H9 (cell line): ENCODE results near the gene PIEZO2. TPM values are rescaled to one million over a fixed set of nuclear protein-coding genes. Genes with fewer than 3 reads are reported as not detected.

Experiments
- DNase-seq: peaks from one replicate; pipeline ENCODE4 v3.0.0-alpha.2; 2017
- H2AFZ ChIP-seq: one replicate; pipeline ENCODE4 v1.6.1; 2013; ENCODE audit warnings: mild to moderate bottlenecking, low read length, control low read depth, moderate library complexity
- H2AK5ac ChIP-seq: 2 replicates; pipeline ENCODE4 v1.6.1; 2013; ENCODE audit warnings: low read length, control low read depth, mixed read lengths; ENCODE audit not compliant: insufficient read length
- H2BK120ac ChIP-seq: one replicate; pipeline ENCODE4 v1.6.1; 2013; ENCODE audit warnings: low read depth, mild to moderate bottlenecking, low read length, control low read depth, inconsistent platforms; ENCODE audit not compliant: poor library complexity, severe bottlenecking
- H2BK12ac ChIP-seq: 2 replicates; pipeline ENCODE4 v1.6.1; 2013; ENCODE audit warnings: low read length, control low read depth, mixed read lengths, low read depth; ENCODE audit not compliant: insufficient read length
- H2BK15ac ChIP-seq: 2 replicates; pipeline ENCODE4 v1.6.1; 2013; ENCODE audit warnings: low read depth, low read length, control low read depth
- H2BK20ac ChIP-seq: one replicate; pipeline ENCODE4 v1.6.1; 2013; ENCODE audit warnings: low read depth, mild to moderate bottlenecking, low read length, control low read depth, inconsistent platforms; ENCODE audit not compliant: poor library complexity, severe bottlenecking
- H2BK5ac ChIP-seq: 2 replicates; pipeline ENCODE4 v1.6.1; 2013; ENCODE audit warnings: low read length, control low read depth, mixed read lengths; ENCODE audit not compliant: insufficient read length
- H3K14ac ChIP-seq: 2 replicates; pipeline ENCODE4 v1.6.1; 2013; ENCODE audit warnings: low read length, control low read depth; ENCODE audit not compliant: insufficient read depth
- H3K18ac ChIP-seq: 2 replicates; pipeline ENCODE4 v1.6.1; 2013; ENCODE audit warnings: low read depth, mild to moderate bottlenecking, mixed read lengths, low read length, control low read depth; ENCODE audit not compliant: insufficient read length
- H3K23ac ChIP-seq: 2 replicates; pipeline ENCODE4 v1.6.1; 2013; ENCODE audit warnings: low read length, control low read depth, mixed read lengths, low read depth; ENCODE audit not compliant: insufficient read length
- H3K23me2 ChIP-seq: 2 replicates; pipeline ENCODE4 v1.6.1; 2013; ENCODE audit warnings: low read depth, mild to moderate bottlenecking, mixed read lengths, low read length, control low read depth; ENCODE audit not compliant: insufficient read length, poor library complexity, severe bottlenecking
- H3K27ac ChIP-seq: 2 replicates; pipeline ENCODE4 v1.5.1; 2013; ENCODE audit warnings: low read length, control low read depth, mixed read lengths, low read depth; ENCODE audit not compliant: insufficient read length
- H3K27me3 ChIP-seq: 2 replicates; pipeline ENCODE4 v1.6.1; 2013; ENCODE audit warnings: low read length, control low read depth, inconsistent platforms; ENCODE audit not compliant: insufficient read depth
- H3K4ac ChIP-seq: 2 replicates; pipeline ENCODE4 v1.6.1; 2013; ENCODE audit warnings: low read depth, mild to moderate bottlenecking, control low read depth, inconsistent platforms, low read length, moderate library complexity
- H3K4me1 ChIP-seq: 2 replicates; pipeline ENCODE4 v1.6.1; 2013; ENCODE audit warnings: low read length, control low read depth, inconsistent platforms; ENCODE audit not compliant: insufficient read depth
- H3K4me2 ChIP-seq: 2 replicates; pipeline ENCODE4 v1.6.1; 2013; ENCODE audit warnings: low read length, control low read depth, mixed read lengths; ENCODE audit not compliant: insufficient read length, insufficient read depth
- H3K56ac ChIP-seq: 2 replicates; pipeline ENCODE4 v1.6.1; 2013; ENCODE audit warnings: low read depth, mild to moderate bottlenecking, mixed read lengths, low read length, control low read depth; ENCODE audit not compliant: insufficient read length
- H3K79me1 ChIP-seq: 2 replicates; pipeline ENCODE4 v1.6.1; 2013; ENCODE audit warnings: low read depth, mild to moderate bottlenecking, moderate library complexity, low read length, control low read depth, inconsistent platforms; ENCODE audit not compliant: insufficient read depth, poor library complexity, severe bottlenecking
- H3K79me2 ChIP-seq: 2 replicates; pipeline ENCODE4 v1.6.1; 2013; ENCODE audit warnings: low read length, control low read depth, inconsistent platforms; ENCODE audit not compliant: insufficient read depth
- H3K9ac ChIP-seq: 2 replicates; pipeline ENCODE4 v1.6.1; 2013; ENCODE audit warnings: low read length, control low read depth, mixed read lengths; ENCODE audit not compliant: insufficient read length; ENCODE audit errors: extremely low read depth
- H3K9me3 ChIP-seq: one replicate; pipeline ENCODE4 v1.6.1; 2013; ENCODE audit warnings: low read depth, low read length, inconsistent platforms; ENCODE audit not compliant: control insufficient read depth
- H3T11ph ChIP-seq: one replicate; pipeline ENCODE4 v1.6.1; 2013; ENCODE audit warnings: mild to moderate bottlenecking, low read length, control low read depth, inconsistent platforms
- H4K20me1 ChIP-seq: one replicate; pipeline ENCODE4 v1.6.1; 2013; ENCODE audit not compliant: control insufficient read depth, insufficient read length, insufficient read depth
- H4K5ac ChIP-seq: 2 replicates; pipeline ENCODE4 v1.6.1; 2013; ENCODE audit warnings: low read depth, mild to moderate bottlenecking, mixed read lengths, low read length, control low read depth; ENCODE audit not compliant: insufficient read length
- H4K8ac ChIP-seq: replicated peaks from 2 replicates; pipeline ENCODE4 v1.6.1; 2013; ENCODE audit warnings: low read length, control low read depth, mixed read lengths, low read depth; ENCODE audit not compliant: insufficient read length
- H4K91ac ChIP-seq: 2 replicates; pipeline ENCODE4 v1.6.1; 2013; ENCODE audit warnings: low read depth, mild to moderate bottlenecking, moderate library complexity, mixed read lengths, low read length, control low read depth; ENCODE audit not compliant: insufficient read length
- H3K27ac Mint-ChIP-seq, 3 experiments: 2 replicates in 2 of 3; 3 replicates in 1 of 3; pipeline ENCODE4 v1.8.0; 2020 to 2021; ENCODE audit warnings: mixed read lengths in 3 of 3, mild to moderate bottlenecking in 1 of 3, moderate library complexity in 1 of 3
- H3K27me3 Mint-ChIP-seq: 2 replicates; pipeline ENCODE4 v1.8.0; 2021; ENCODE audit warnings: low read depth, mild to moderate bottlenecking, moderate library complexity, mixed read lengths
- H3K36me3 Mint-ChIP-seq, 3 experiments: 2 replicates in 2 of 3; 3 replicates in 1 of 3; pipeline ENCODE4 v1.8.0; 2020 to 2021; ENCODE audit warnings: low read depth in 3 of 3, mixed read lengths in 3 of 3; ENCODE audit not compliant: insufficient read depth in 1 of 3
- H3K4me1 Mint-ChIP-seq, 2 experiments: 2 replicates each; pipeline ENCODE4 v1.8.0; 2020; ENCODE audit warnings: mixed read lengths in 2 of 2
- H3K4me3 Mint-ChIP-seq, 2 experiments: 2 replicates in 1 of 2; 3 replicates in 1 of 2; pipeline ENCODE4 v1.8.0; 2020 to 2021; ENCODE audit warnings: mild to moderate bottlenecking in 2 of 2, mixed read lengths in 2 of 2, moderate library complexity in 1 of 2
- H3K9me3 Mint-ChIP-seq, 2 experiments: 2 replicates in 1 of 2; 3 replicates in 1 of 2; pipeline ENCODE4 v1.8.0; 2020; ENCODE audit warnings: mild to moderate bottlenecking in 2 of 2, mixed read lengths in 2 of 2, moderate library complexity in 1 of 2
- total RNA-seq: library from RNA; stranded (reverse); gene quantifications from 2 replicates; pipeline ENCODE4 v1.2.1, GENCODE V29; 2021
- TF ChIP-seq, protein P1 (sequence below): fragments of 200-600 bp; sonication (generic); conservative IDR thresholded peaks from 3 replicates; pipeline ENCODE4 v1.8.0; 2021; ENCODE audit warnings: antibody characterized with exemption, mild to moderate bottlenecking

Gene PIEZO2
- total RNA-seq, 1 experiment from 2014 or later: 3.9 TPM

DNA sequence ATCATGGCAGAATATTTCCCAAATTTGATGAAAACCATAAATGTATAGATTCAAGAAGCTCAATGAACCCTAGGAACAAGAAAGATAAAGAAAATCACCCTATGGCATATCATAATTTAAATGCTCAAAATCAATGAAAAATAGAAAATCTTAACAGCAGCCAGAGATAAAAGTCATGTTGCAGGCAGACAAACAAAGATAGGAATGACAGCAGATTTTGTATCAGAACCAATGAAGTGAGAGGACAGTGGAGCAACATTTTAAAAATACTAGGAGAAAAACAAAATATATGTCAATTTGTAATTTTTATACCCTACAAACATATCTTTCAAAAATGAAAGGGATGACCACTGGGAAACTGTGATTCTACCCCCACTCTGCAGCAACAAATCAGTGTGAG is 203.3 kb downstream of the PIEZO2 start:
- Histone ChIP-seq H3K23me2 (no peaks in the 10 kb centered on the region), H3K79me2 (no peaks in the 10 kb centered on the region), H3K23ac (no peak overlapping the region), H3K9me3 (peaks cover 6% of the 10 kb centered on the region), H2BK15ac (no peak overlapping the region), H4K5ac (no peak overlapping the region), H4K20me1 (no peaks in the 10 kb centered on the region), H3K14ac (no peak overlapping the region), H2BK5ac (no peak overlapping the region), H4K8ac (no peak overlapping the region), H3K4ac (no peak overlapping the region), H3K4me1 (no peaks in the 10 kb centered on the region), H3T11ph (no peak overlapping the region), H2BK20ac (no peak overlapping the region), H2AK5ac (no peak overlapping the region), H3K18ac (no peak overlapping the region), H3K4me2 (no peak overlapping the region), H3K56ac (no peak overlapping the region), H2AFZ (no peak overlapping the region), H2BK120ac (no peak overlapping the region), H3K79me1 (no peaks in the 10 kb centered on the region), H3K27ac (no peak overlapping the region), H2BK12ac (no peak overlapping the region), H3K27me3 (no peaks in the 10 kb centered on the region), H3K9ac (no peak overlapping the region), H4K91ac (no peak overlapping the region)
- no peak for DNase-seq
- Mint-ChIP-seq H3K27ac (no peak overlapping the region), H3K27me3 (no peaks in the 10 kb centered on the region), H3K4me3 (no peak overlapping the region), H3K36me3 (peaks cover 30 to 45% (median 37%) of the 10 kb centered on the region in 3 experiments), H3K9me3 (peaks cover 43 to 45% of the 10 kb centered on the region in 2 experiments), H3K4me1 (peaks cover 3 to 4% of the 10 kb centered on the region in 2 experiments; a peak in 1 of 4 replicates)
- TF ChIP-seq, protein P1, sequence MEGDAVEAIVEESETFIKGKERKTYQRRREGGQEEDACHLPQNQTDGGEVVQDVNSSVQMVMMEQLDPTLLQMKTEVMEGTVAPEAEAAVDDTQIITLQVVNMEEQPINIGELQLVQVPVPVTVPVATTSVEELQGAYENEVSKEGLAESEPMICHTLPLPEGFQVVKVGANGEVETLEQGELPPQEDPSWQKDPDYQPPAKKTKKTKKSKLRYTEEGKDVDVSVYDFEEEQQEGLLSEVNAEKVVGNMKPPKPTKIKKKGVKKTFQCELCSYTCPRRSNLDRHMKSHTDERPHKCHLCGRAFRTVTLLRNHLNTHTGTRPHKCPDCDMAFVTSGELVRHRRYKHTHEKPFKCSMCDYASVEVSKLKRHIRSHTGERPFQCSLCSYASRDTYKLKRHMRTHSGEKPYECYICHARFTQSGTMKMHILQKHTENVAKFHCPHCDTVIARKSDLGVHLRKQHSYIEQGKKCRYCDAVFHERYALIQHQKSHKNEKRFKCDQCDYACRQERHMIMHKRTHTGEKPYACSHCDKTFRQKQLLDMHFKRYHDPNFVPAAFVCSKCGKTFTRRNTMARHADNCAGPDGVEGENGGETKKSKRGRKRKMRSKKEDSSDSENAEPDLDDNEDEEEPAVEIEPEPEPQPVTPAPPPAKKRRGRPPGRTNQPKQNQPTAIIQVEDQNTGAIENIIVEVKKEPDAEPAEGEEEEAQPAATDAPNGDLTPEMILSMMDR: no peak
